Parathyroid adenoma (tissue), 2 donors: ENCODE measurements around the gene RETREG2.

Experiments used
- H2AFZ ChIP-seq: fragments of 300-600 bp; sonication (generic); one replicate; pipeline ENCODE4 v1.7.0; 2017; ENCODE audit warnings: antibody characterized with exemption, mild to moderate bottlenecking
- H3K27ac ChIP-seq: fragments of 300-600 bp; sonication (generic); one replicate; pipeline ENCODE4 v1.7.0; 2017
- H3K27me3 ChIP-seq: fragments of 300-600 bp; sonication (generic); one replicate; pipeline ENCODE4 v1.7.0; 2017; ENCODE audit warnings: low read length; ENCODE audit not compliant: control insufficient read depth, insufficient read depth
- H3K36me3 ChIP-seq: fragments of 300-600 bp; sonication (generic); one replicate; pipeline ENCODE4 v1.7.0; 2017; ENCODE audit warnings: low read length; ENCODE audit not compliant: control insufficient read depth, insufficient read depth
- H3K4me1 ChIP-seq: fragments of 300-600 bp; sonication (generic); one replicate; pipeline ENCODE4 v1.7.0; 2017; ENCODE audit warnings: control low read depth
- H3K4me2 ChIP-seq: fragments of 300-600 bp; sonication (generic); one replicate; pipeline ENCODE4 v1.7.0; 2017; ENCODE audit warnings: low read length
- H3K4me3 ChIP-seq: fragments of 300-600 bp; sonication (generic); one replicate; pipeline ENCODE4 v1.7.0; 2017; ENCODE audit warnings: low read depth, low read length
- H3K79me2 ChIP-seq: fragments of 300-600 bp; sonication (generic); one replicate; pipeline ENCODE4 v1.7.0; 2017; ENCODE audit warnings: control low read depth
- H3K9ac ChIP-seq: fragments of 300-600 bp; sonication (generic); one replicate; pipeline ENCODE4 v1.7.0; 2017; ENCODE audit warnings: mild to moderate bottlenecking
- H3K9me3 ChIP-seq: fragments of 300-600 bp; sonication (generic); one replicate; pipeline ENCODE4 v1.7.0; 2017; ENCODE audit warnings: low read length; ENCODE audit not compliant: control insufficient read depth
- TF ChIP-seq, protein P1 (sequence below): fragments of 300-600 bp; sonication (generic); IDR thresholded peaks from one replicate; pipeline ENCODE4 v1.7.0; 2017; ENCODE audit warnings: antibody characterized with exemption, mild to moderate bottlenecking
- donor health status: primary hyperparathyroidism.

Gene RETREG2

DNA sequence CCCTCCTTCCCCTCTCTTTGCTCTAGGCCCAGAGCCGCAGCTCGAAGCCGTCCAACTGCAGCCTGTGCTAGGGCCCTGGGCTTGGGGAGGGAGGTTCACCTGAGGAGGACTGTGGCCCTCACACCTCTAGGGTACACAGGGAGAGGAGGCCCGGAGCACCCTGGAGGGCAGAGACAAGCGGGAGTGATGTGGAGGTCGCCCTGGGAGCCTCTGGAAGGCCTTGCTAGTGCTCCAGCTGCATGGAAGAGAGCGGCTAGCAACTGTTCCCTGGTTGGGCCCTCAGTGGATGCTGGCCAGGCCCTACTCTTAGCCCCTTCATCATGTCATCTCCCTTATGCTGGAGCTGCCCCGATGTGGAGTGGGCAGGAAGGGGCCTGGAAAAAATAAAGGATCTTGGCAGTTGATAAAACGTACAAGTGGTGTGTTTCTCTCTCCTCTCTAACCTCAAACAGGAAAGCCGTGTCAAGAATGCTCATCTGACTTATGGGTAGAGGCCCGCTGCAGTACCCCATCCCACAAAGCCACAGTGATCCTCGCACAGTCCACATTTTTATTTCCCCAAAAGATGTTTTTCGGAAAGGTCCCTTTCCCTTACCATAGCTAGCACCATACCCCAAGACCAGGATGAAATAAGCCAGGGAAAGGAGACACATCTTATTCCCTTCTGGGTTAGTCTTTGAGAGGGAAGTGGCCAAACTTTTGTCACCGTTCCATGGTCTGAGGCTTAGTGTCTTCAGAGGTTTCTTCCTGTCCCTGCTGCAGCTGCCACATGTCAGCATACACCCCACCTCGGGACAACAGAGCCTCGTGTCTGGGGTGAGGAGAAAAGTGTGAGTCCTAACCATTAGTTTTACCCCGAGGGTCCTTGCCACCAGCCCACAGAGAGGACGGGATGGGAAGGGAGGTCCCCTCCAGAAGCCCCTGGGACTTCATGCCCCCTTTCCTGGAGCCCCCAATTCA lies 31.4 kb downstream of the RETREG2 start:
- Histone ChIP-seq H3K79me2 (no peaks in the 10 kb centered on the region), H3K4me1 (peaks cover 15% of the 10 kb centered on the region), H3K9ac (no peak overlapping the region), H3K4me2 (no peak overlapping the region), H3K9me3 (no peaks in the 10 kb centered on the region), H3K27ac (no peak overlapping the region), H2AFZ (no peak overlapping the region), H3K4me3 (no peak overlapping the region), H3K36me3 (no peaks in the 10 kb centered on the region), H3K27me3 (no peaks in the 10 kb centered on the region)
- TF ChIP-seq, protein P1, sequence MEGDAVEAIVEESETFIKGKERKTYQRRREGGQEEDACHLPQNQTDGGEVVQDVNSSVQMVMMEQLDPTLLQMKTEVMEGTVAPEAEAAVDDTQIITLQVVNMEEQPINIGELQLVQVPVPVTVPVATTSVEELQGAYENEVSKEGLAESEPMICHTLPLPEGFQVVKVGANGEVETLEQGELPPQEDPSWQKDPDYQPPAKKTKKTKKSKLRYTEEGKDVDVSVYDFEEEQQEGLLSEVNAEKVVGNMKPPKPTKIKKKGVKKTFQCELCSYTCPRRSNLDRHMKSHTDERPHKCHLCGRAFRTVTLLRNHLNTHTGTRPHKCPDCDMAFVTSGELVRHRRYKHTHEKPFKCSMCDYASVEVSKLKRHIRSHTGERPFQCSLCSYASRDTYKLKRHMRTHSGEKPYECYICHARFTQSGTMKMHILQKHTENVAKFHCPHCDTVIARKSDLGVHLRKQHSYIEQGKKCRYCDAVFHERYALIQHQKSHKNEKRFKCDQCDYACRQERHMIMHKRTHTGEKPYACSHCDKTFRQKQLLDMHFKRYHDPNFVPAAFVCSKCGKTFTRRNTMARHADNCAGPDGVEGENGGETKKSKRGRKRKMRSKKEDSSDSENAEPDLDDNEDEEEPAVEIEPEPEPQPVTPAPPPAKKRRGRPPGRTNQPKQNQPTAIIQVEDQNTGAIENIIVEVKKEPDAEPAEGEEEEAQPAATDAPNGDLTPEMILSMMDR = no peak

DNA sequence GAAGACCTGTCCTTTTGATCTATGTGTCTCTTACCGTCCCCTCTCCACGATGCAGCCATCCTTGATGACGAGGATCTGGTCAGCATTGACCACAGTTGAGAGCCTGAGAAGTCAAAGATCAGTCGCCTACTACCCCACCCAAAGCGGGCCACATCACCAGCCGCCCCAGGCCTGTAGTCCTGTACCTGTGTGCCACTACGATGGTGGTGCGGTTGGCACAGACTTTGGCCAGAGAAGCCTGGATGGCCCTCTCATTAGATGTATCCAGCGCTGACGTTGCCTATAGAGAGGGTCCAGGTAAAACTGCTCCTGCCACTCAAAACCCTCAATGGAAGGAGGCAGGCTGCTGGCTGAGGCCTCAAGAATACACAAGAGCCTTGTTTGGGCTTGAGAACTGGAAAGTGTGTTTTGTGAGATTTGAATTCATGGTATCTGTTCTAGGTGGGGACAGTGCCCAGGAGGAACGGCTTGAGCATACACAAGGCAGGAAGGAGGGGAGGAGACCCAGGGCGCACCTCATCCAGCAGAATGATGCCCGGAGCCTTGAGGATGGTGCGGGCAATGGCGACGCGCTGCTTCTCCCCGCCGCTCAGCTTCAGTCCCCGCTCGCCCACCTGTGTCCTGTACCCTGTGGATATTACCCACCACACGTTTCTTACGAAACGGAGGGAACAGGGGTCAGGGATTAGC lies 32.3 kb downstream of the RETREG2 start:
- H3K27me3 ChIP-seq = no peaks in the 10 kb centered on the region
- H2AFZ ChIP-seq = no peak overlapping the region
- H3K9ac ChIP-seq = no peak overlapping the region
- no peaks in the 10 kb centered on the region for H3K9me3 ChIP-seq
- no peak overlapping the region for H3K4me3 ChIP-seq
- H3K27ac ChIP-seq = no peak overlapping the region
- no peaks in the 10 kb centered on the region for H3K79me2 ChIP-seq
- TF ChIP-seq, protein P1 = no peak
- no peaks in the 10 kb centered on the region for H3K36me3 ChIP-seq
- peaks cover 15% of the 10 kb centered on the region for H3K4me1 ChIP-seq
- H3K4me2 ChIP-seq = no peak overlapping the region

DNA sequence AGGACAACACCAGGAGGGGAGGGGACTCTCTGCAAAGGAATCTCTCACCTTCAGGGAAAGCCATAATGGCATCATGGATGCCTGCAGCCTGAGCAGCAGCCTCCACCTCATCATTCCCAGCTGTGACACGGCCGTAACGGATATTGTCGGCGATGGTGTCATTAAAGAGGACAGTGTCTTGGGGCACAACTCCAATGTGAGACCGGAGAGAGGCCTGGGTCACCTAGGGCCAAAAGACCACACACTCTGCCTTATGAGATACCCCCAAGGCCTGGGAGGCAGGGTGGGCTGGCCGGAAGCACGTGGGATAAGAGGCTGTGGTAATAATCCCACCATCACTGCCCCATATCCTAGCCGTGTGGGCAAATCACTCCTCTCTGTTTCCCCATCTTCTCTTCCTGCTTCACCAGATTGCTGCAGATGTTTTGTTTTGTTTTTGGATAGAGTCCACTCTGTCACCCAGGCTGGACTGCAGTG lies 32.8 kb downstream of the RETREG2 start:
- H3K4me2 ChIP-seq = no peak overlapping the region
- H3K4me3 ChIP-seq = no peak overlapping the region
- no peaks in the 10 kb centered on the region for H3K36me3 ChIP-seq
- no peaks in the 10 kb centered on the region for H3K9me3 ChIP-seq
- TF ChIP-seq, protein P1 = no peak
- no peaks in the 10 kb centered on the region for H3K27me3 ChIP-seq
- H3K79me2 ChIP-seq = no peaks in the 10 kb centered on the region
- no peak overlapping the region for H3K9ac ChIP-seq
- peaks cover 15% of the 10 kb centered on the region for H3K4me1 ChIP-seq
- no peak overlapping the region for H2AFZ ChIP-seq
- H3K27ac ChIP-seq = no peak overlapping the region

DNA sequence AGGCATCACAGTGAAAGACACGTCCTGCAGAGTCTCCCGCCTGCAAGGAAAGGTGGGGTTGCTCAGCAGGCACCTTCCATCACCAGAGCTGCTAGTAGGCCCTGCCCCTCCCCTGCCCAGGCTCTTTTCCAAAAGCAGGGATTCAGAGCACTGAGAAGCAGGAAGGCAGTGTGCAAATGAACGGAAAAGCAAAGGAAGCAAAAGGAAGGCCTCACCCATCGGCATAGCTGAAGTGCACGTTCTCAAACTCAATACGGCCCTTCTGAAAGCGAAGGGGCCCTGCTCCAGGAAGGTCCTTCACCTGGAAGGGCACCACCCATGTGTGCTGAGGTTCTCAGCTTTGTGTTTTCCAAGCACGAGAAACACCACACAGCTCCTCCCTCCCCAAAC lies 34.9 kb downstream of the RETREG2 start:
- Histone ChIP-seq H3K4me3 (no peak overlapping the region), H3K27ac (no peak overlapping the region), H3K27me3 (no peaks in the 10 kb centered on the region), H3K4me1 (peaks cover 7% of the 10 kb centered on the region), H3K36me3 (no peaks in the 10 kb centered on the region), H2AFZ (no peak overlapping the region), H3K9me3 (no peaks in the 10 kb centered on the region), H3K9ac (no peak overlapping the region), H3K4me2 (no peak overlapping the region), H3K79me2 (no peaks in the 10 kb centered on the region)
- TF ChIP-seq, protein P1 = no peak
